HG02973 (cell line): ENCODE results near the gene B4GALNT4.
A peak's percentile ranks its signal among the peaks of the same experiment; 100 is the strongest.
"Not testable (repeated sequence)": the region's sequence is repeated elsewhere in the genome, so short reads cannot be mapped to it uniquely, and the experiment has no call there.

Experiments used
- ATAC-seq: cut with Tn5 transposase; IDR thresholded peaks from one replicate; pipeline ENCODE4 v1.9.1; 2021; ENCODE audit warnings: moderate library complexity; ENCODE audit not compliant: unreplicated experiment

Gene B4GALNT4, protein sequence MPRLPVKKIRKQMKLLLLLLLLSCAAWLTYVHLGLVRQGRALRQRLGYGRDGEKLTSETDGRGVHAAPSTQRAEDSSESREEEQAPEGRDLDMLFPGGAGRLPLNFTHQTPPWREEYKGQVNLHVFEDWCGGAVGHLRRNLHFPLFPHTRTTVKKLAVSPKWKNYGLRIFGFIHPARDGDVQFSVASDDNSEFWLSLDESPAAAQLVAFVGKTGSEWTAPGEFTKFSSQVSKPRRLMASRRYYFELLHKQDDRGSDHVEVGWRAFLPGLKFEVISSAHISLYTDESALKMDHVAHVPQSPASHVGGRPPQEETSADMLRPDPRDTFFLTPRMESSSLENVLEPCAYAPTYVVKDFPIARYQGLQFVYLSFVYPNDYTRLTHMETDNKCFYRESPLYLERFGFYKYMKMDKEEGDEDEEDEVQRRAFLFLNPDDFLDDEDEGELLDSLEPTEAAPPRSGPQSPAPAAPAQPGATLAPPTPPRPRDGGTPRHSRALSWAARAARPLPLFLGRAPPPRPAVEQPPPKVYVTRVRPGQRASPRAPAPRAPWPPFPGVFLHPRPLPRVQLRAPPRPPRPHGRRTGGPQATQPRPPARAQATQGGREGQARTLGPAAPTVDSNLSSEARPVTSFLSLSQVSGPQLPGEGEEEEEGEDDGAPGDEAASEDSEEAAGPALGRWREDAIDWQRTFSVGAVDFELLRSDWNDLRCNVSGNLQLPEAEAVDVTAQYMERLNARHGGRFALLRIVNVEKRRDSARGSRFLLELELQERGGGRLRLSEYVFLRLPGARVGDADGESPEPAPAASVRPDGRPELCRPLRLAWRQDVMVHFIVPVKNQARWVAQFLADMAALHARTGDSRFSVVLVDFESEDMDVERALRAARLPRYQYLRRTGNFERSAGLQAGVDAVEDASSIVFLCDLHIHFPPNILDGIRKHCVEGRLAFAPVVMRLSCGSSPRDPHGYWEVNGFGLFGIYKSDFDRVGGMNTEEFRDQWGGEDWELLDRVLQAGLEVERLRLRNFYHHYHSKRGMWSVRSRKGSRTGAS

GRCh38 chr11:369336-370018 lies at the start of gene B4GALNT4:
B4GALNT4 (plus strand) TSS chr11:369499; CDS start chr11:369804, 305 bp downstream.
- ATAC-seq: no peak

- not testable (repeated sequence) for ATAC-seq
These were observed 49.4 kb upstream of the B4GALNT4 start for GRCh38 chr11:319888-320273.

DNA sequence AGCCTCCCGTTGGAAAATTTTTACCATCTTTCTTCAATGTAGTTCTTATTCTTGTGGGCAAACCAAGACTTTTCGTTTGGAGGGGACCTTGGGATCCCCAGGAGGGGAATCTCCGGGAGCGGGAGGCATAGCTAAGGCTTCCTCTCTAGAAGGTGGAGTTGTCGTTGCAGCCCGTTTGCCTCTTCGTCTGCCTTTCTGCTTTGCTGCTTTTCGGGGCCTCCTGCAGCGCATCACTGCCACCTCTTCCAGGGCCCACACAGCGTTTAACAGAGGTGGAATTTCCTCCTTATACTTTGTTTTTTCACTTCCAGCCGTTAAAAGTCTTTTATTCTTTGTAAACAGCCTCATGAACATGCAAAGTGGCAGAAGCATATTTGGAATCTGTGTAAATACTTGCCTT lies 45.1 kb upstream of the B4GALNT4 start:
- ATAC-seq: no peak

- not testable (repeated sequence) for ATAC-seq
These were observed 44.4 kb upstream of the B4GALNT4 start for GRCh38 chr11:324593-325517.

DNA sequence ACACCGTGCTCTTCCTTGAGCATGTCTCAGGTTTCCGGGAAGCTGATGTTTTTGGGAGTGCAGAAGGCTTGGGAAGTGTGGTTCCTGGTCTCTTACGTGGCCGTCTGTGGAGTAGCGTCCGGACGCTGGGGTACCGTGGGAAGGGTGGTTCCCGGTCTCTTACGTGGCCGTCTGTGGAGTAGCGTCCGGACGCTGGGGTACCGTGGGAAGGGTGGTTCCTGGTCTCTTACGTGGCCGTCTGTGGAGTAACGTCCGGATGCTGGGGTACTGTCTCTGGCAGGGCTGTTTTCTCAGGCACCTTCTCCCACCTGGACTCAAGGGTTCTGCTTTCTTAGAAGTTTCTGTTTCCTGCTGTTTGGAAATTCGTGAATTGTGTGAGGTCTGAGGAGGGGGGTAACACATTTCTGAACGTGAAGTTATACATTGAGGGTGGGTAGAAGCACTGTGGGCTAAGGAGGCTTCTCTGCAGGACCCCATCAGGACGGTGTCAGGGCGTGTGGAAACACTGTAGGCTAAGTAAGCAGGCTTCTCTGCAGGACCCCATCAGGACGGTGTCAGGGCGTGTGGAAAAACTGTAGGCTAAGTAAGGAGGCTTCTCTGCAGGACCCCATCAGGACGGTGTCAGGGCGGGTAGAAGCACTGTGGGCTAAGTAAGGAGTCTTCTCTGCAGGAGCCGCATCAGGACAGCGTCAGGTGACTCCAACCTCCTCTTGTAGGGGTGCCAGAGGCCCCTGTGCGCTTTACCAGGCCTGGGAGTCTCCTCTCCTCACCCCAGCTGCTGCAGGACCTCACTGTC lies 43.3 kb upstream of the B4GALNT4 start:
- no peak for ATAC-seq

DNA sequence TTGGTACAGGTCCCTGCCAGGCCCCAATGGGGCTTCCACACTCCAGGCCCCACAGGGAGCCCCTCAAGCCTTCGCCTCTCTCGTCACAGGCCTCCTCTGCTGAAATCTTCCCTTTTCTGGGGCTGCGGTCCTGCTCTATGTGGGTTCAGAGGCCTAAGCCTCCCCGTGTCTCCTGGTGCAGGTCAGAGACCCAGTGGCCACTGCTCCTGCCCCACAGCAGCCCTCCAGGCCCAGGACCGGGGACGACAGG lies 42.8 kb upstream of the B4GALNT4 start:
- ATAC-seq: no peak

GRCh38 chr11:326842-327580 lies 42.3 kb upstream of the B4GALNT4 start:
- peak; percentile 68 for ATAC-seq

- no peak for ATAC-seq
These were observed 41.7 kb upstream of the B4GALNT4 start for GRCh38 chr11:327581-327923.

- no peak for ATAC-seq
These were observed 41.3 kb upstream of the B4GALNT4 start for GRCh38 chr11:328012-328411.

- ATAC-seq: not testable (repeated sequence)
These were observed 40.7 kb upstream of the B4GALNT4 start for GRCh38 chr11:328516-329100.

- no peak for ATAC-seq
These were observed 39.4 kb upstream of the B4GALNT4 start for GRCh38 chr11:329886-330253.

GRCh38 chr11:330307-330693 lies 39.0 kb upstream of the B4GALNT4 start:
- no peak for ATAC-seq

DNA sequence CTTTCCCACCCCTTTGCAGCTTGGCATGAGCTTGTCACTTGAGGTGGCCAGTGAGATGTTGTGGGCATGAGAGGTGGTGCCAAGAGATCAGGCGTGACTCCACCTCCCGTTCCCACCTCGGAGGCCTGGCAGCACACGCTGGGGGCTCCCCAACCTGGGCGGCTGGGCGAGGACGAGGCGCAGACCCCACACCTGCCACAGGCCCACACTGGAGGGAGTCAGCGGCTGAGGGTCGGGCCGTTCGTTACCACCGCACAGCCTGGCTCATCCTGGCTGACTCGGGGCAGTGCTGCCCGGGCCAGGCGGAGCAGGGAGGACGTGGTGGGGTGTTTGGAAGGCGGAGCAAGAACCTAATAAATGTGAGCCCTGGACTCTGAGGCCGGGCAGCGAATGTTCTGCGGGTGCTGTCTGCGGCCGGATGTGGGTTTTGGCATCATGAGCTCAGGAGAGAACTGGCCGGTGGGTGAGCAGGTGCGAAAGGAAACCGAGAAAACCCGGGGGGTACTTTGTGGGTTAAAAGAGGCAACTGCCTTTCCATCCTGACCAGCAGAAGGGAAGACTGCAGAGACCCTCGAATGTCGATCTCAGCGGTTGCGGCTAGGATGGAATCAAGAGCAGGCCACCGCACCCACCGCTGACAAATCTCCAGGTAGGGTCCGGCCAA lies 38.5 kb upstream of the B4GALNT4 start:
- no peak for ATAC-seq

DNA sequence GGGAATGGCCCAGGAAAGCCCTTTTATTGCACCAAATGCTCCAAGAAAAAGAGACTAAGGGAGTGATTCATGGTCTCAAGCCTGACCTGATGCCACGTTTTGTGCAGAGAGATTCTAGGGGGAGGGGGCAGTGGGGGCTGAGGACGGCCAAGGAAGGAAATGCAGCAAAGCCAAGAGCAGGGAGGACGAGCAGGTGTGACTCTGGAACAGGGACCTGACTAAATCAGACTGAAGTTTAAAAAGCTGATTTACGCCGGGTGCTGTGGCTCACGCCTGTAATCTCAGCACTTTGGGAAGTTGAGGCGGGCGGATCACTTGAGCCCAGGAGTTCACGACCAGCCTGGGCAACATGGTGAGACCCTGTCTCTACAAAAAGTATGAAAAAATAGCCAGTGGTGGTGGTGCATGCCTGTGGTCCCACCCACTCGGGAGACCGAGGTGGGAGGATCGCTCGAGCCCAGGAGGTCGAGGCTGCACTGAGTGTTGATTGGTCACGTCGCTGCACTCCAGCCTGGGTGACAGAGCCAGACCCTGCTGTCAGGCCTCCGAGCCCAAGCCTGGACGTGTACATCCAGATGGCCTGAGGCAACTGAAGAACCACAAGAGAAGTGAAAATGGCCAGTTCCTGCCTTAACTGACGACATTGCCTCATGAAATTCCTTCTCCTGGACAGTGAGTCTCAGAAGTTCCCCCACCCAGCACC lies 37.8 kb upstream of the B4GALNT4 start:
- ATAC-seq: no peak

- ATAC-seq: no peak
These were observed 36.4 kb upstream of the B4GALNT4 start for GRCh38 chr11:332651-333480.

- not testable (repeated sequence) for ATAC-seq
These were observed 35.6 kb upstream of the B4GALNT4 start for GRCh38 chr11:333616-334263.
